8988T (cell line): ENCODE measurements around the gene BRAT1.

Experiments
- DNase-seq: peaks from one replicate; pipeline ENCODE4 v3.0.0; 2011

Gene BRAT1

DNA sequence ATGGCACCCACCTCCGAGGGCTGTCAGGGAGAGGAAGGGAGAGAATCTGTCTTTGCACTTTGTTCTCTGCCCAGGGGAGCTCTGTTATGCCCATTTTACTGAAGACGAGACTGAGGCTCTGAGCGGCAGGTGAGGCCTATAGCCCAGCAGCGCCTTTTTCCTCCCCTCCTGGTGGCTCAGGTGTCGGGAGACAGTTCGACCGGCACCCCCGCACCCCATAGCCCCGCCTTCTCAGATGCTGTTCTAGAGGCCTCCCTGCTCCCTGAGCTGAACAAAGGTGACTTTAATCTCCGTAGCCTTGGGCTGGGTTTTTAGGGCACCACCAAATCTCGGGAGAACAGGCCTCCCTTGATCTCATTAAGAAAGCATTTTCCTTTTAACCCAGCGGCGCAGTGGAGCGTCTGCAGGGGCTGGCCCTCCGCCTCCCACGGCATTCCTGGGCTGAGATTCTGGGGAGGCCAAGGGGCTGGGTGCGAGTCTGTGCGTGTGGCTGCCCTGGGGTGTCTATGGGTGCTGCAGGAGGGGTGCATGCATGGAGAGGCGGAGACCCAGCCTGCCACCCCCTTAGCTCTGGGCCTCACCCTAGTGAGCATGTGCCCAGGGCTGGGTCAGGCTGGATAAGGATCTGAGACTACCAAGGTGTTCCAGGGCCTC lies 32.4 kb downstream of the BRAT1 start:
- no peak for DNase-seq

DNA sequence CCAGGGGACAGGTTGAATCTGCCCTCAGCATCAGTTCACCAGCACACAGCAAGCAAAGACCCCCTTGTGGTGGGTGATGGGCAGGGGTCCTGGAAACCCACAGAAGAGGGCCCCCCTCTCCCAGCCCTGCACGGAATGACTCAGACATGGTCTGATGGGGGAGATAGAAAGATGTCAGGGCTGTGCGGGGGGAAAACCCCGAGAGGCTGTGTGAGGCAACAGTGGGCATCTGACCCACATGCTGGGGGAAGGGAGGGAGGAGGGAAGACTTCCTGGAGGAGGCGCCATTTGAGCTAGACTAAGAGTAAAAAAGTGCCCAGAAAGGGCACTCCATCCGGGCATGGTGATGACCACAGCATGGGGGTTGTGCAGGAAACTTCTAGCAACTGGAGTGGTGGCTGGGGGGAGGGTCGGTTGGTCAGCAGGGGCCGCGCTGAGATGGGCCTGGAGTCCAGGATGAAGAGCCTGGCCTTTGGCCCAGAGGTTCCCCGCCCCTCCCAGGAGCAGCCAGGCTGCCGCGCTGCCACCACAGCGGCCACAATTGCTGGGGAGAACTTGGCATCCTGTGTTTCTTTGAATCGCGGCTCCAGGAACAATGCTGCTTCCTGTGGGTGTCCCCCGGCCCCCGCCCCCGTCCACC lies 33.3 kb downstream of the BRAT1 start:
- no peak for DNase-seq

DNA sequence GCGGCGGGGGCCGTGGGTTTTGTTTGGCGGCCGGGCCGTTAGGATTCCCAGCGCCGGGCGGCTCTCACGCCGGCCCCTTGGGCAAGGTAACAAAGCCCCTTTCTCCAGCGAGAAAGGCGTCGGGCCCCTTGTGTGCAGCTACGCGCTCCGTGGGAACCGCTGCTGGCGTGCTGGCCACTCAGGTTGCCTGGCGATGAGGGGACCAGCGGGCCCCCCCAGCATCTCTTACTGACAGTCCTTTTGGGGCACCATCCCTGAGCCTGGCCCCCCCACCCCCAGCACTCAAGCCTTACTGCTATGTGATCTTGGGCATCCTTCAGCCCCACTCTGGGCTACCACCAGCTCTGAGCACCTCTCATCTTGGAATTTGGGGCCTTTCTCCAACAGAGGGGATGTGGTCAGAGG lies 34.0 kb downstream of the BRAT1 start:
- no peak for DNase-seq

DNA sequence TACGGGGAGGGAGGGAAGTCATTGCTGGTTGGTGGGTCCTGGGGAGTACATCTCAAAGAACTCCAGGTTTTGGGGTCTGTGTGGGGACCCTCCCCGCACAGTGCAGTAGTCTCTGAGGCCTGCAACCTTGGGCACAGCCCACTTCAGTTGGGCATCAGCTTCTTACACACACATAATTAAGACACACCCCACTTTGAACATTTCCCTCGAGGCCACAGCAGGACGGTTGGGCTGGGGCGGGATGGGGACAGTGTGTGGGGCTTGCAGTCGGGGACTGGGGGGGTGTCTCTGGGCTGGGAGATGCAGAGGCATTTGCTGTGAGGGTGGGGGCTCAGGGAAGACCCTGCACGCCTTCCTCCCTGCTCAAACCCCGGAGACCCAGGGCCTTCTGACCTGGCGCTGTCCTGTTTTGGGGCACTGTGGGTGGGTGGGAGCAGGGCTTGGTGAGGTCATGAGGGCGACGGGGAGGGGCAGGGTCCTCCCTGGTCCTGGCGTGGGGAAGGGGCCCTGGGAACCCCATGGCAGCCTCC lies 34.5 kb downstream of the BRAT1 start:
- DNase-seq, result no peak

DNA sequence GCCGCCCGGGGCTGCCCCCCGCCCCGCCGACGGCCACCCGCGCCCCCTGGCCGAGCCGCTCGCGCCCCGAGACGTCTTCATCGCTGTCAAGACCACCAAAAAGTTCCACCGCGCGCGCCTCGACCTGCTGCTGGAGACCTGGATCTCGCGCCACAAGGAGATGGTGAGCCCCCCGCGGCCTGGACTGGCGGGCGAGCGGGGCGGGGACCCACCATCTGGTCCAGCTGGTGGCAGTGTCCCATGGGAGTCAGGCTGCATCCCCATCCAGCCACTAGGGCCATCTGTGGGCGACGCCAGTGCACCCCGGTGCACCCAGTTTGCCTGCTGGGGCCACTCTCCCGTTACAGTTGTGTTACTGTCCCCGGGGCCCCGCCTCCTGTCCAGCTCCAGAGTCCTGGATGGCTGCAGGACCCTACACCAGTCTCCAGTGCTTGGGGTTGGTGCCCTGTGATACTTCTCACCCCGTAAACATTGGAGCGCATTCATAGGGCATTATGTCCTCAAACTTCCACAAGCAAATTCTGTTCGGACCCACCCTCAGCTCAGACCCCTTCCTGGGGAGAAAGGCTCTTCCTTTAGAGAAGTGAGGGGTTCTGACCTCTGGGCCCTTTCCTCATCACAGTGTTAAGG lies 35.1 kb downstream of the BRAT1 start:
- DNase-seq, result peak; percentile 83

DNA sequence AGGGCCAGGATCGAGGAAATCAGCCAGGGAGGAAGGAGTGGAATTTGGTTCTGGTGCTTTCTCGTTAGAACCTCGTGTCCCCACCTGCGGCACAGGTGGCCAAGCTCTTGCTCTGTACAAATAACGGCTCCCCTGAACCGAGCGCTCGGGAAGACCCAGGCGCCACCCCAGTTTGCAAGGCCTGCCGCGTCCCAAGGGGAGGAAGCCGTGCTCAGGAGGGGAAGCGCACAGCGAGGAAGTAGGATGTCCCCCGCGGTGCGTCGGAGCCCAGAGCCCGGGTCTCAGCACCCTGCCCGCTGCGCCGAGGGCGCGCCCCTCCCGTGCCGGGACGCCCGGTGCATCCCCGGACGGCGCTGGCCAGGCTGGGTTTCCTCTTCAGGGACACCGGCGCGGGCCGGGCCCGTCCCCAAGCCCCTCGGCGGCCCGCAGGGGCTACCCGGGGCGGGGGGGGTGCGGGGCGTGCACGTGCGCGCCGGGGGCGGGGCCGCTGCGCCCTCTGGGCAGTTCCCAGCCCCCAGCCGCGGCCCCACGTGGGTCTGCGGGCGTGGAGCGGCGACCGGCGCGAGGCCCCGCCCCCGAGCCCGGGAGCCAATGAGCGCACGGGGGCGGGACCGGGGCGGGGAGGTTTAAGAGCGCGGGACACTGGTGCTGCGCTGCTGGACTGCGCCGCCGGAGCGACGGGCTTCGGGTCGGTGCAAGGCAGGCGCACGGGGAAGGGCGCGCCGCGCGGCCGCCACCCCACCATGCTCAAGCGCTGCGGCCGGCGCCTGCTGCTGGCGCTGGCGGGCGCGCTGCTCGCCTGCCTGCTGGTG lies 36.0 kb downstream of the BRAT1 start, which contains the start of gene LFNG:
Gene LFNG, plus strand, starts transcription at position 656 of the 812 bp plus-strand sequence. Its CDS starts 88 bp downstream, at position 744.
- peak; percentile 97 for DNase-seq

DNA sequence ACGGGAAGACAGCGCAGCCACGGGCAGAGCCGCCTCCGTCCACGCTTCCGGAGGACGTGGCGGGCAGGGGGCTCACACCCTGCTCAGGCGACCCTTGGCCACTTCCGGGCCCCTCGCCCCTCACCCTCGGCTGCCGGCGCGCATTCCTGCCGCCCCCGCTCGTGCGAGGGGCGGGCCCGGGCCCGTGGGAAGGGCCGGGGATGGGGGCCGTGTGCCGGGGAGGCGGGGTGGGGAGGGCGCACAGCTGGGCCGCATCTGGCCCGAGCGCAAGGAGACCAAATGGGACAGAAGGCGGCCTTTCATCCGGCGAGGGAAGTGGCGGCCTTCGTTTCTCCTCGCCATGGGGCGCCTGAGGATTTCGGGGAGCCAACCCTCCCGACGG lies 36.6 kb downstream of the BRAT1 start:
- no peak for DNase-seq

DNA sequence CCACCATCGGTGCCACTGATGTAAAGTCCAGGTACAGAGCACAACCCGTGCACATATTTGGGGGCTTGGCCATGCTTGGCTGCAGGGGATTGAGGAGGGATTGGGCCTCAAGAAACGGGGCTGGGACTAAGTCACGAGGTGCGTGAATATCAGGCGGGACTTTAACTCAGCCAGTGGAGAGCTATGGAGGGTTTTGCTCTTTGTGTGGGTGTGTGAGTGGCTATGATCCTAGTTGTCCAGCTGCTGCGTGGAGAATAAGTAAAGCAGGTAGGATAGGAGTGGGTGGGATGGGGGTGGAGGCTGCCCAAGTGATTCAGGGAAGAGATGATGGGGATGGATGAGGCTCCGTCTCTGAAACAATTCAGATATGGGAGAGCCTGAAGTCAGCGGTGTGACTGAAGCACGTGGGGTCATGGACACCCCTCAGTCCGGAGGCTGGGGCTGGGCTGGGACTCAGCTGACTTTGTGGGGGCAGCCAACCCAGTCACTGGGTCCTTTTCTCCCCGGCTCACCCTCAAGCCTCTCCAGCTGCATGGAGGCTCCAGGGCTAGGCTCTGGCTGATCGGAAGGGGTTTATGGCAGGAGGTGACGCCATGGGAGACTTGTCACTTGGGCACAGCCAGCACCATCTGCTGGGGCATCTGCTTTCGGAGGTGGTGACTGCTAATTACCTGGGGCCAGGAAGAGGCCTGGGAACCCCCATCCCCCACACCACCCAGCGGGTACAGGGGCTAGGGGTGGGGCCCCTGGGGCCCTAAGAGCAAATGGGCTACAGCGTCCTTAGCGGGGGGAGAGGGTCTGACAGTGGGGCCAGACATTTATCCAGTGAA lies 37.4 kb downstream of the BRAT1 start:
- DNase-seq, result no peak

DNA sequence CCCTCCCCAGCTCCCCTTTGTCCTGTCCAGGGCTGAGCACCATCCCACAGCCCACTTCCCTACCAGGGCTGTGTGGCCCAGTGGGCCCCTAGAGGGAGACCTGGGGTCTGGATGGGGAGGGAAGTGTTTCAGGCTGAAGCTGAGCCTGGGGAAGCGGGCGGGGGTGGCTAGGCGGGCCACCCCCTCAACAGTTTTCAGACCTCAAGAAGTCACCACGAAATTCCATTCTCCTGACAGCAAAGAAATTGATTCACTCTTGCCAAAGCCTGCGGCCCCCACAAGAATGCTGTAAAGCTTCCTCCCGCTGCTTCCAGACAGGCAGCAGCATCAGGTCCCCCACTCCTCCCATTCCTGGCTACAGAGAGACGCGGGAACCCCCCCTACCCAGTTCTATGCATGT lies 38.3 kb downstream of the BRAT1 start:
- DNase-seq, result peak; percentile 76

DNA sequence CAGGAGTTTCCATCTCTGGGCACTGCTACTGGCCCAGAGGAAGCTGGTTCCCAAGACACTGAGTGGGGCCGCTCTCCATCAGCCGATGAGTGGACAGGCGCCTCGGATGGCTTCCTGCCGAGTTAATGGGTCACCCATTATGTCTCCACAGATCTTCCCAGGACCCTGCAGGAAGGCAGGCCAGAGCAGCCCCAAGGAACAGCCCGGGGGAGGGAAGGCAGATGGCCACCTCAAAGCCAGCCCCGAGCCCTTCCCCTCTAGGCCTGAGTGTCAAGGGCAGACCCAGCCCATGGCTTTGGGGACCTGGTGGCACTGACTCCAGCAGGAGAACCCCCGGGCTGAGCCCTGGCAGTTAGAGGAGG lies 39.1 kb downstream of the BRAT1 start:
- no peak for DNase-seq

DNA sequence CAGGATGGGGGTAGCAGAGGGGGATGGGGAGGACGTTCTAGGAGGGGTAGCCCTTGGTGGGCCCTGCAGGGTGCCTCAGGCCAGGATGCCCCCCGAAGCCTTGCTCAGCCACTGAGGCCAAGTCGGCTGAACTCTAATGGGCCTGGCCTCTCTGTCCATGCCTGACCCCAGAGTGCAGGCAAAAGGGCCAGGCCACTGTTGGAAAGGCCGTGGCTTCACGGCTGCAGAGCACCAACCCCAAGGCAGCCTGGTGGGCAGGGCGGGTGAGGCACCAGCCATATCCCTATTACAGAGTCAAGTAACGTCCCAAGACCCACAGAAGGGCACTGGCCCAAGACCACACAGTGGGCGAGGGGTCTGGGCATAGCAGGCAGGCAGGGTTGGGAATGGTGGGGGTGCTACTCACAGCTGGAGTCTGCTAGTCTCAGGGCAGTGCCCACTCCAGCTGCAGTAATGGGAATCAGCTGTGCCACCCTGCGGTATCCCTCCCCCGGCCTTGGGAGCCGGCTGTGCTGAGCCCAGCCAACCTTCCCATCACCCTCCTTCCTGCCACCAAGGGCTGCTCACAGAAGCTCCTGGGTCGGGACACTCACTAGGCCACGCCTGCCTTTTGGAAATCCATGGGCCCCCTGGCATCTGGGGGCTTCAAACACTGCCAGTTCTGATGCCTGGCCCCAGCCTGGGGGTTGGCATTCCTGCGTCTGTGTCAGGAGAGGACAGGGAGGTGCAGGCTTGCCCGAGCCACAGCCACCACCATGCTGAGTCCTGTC lies 39.7 kb downstream of the BRAT1 start:
- DNase-seq, result no peak

DNA sequence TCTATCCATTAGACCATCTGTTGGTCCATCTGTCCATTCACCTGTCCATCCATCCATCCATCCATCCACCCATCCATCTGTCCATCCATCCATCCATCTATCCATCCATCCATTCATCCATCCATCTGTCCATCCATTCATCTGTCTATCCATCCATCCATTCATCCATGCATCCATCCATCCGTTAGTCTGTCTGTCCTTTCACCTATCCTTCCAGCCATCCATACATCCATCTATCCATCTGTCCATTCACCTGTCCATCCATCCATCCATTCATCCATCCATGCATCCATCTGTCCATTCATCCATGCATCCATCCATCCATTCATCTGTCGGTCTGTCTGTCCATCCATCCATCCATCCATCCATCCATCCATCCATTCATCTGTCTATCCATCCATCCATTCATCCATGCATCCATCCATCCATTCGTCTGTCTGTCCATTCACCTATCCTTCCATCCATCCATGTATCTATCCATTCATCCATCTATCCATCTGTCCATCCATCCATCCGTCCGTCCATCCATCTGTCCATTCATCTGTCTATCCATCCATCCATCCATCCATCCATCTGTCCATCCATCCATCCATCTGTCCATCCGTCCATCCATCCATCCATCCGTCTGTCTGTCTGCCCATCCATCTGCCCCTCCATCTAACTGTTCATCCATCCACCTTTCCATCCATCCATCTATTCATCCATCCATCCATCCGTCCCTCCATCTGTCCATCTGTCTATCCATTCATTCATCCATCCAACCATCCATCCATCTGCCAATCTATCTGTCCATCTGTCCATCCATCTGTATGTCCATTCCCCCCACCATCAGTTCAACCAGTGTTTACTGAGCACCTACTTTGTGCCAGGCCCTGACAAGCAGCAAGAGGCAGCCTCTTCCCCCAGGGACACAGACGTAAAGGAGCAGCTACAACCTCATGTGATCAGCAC lies 40.6 kb downstream of the BRAT1 start:
- no peak for DNase-seq

DNA sequence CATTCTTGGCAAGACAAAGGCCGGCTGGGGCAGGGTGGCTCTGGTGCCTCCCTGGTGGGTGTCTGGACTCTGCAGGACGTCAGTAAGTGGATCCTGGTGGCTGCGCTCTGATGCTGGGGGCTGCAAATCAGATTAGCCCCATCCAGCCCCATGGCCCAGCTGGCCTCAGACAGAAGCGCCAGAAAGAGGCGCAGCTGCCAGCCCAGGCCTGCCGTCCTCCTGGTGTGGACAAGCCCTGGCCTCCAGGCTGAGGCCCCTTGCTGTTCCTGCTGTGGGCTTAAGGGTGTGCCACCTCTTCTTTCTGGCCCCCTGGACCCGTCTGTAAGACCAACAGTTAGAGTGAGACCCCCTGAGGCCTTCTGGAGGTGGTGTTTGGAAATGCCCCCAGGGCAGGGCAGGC lies 41.6 kb downstream of the BRAT1 start:
- no peak for DNase-seq

DNA sequence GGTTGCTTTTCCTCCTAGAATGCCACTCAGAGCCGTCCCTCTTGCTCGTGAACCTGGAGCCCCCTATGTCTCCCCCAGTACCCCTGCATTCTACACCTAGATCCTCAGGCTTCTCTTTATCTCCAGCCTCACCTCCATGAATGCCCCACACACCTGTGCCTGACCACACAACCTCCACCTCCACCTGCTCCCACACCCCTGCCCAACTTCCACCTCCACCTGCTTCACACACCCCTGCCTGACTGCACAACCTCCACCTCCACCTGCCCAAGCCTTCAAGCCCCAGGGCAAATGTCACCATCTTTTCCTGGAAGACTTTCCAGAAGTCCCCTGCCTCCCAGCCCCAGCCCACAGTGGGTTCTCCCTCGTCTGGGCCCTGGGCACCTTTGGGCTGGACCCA lies 42.6 kb downstream of the BRAT1 start:
- no peak for DNase-seq

DNA sequence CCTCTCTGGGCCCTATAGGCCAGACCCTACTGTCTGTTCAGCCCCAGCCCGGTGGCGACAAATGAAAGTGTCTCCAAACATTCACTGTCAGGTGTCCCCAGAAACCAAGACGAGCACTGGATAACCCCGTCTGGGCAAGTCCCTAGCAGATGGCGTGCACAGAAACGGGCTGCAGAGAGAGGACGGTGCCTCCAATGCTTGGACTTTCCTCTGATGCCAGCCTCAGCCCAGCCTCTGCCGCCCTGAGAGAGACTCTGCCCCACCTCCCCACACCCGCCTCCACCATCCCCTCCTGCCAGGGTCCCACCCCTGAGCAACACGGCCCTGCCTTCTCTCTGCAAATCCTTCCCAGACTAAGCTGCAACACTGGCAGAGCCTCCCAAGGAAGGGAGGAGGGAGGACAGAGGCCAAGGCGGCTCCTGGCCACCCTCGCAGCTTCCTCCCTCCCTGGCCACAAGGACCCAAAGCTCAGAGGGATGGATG lies 43.1 kb downstream of the BRAT1 start:
- DNase-seq, result no peak

DNA sequence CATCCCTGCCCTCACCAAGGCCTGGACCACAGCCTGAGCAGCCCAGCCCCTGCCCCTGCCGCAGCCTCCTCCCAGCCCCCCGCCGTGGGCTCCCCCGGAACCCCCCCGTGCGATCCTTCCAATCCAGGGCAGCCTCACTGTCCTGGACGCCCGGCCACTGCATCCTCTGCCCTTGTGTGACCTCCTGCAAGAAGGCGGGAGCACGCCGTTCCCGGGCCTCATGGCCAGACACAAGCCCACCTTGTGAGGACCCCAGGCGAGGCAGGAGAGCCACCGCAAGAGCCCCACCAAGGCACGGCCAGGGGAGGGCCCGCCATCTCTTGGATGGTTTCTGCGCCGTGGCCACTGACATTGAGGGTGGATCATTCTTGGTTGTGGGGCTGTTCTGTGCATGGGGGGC lies 43.6 kb downstream of the BRAT1 start:
- DNase-seq, result no peak

DNA sequence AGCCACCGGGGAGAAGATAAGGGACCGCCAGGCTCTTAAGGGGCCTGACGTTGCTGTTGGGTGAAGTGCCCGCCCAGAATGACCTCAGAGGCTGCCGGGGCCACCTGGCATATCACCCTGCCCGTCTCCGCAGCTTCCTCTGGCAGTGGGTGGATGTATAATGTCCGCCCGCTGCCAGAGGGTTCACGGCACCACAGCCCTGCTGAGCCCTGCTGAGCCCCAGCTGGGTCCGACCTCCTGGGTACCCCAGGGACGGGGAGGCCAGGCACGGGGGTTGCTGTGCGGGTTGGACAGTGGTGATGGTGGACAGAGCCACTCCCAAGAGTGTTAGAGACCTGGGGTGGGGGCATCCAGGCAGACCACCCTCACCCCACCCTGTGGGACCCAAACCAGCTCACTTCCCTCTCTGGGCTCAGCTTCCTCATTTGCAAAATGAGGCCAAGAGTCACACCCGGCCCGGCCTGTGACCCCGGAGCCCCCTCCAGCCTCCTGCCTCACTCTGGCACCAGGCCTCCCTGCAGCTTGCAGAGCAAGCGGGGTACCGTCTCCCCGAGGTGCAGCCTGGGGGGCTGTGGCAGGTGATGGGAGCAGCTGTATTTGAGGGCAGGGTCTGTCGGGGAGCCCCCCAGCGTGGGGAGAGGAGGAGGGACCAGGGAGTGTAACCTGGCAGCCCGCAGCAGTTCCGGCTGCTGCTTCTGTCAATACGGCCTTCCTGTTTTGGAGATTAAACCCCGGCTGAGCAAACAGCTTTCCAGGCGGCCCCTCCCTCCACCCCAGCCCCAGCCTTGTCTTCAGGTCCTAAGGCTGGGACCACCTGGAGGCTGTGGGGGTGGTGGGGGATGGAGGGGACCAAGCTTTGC lies 44.2 kb downstream of the BRAT1 start:
- no peak for DNase-seq

DNA sequence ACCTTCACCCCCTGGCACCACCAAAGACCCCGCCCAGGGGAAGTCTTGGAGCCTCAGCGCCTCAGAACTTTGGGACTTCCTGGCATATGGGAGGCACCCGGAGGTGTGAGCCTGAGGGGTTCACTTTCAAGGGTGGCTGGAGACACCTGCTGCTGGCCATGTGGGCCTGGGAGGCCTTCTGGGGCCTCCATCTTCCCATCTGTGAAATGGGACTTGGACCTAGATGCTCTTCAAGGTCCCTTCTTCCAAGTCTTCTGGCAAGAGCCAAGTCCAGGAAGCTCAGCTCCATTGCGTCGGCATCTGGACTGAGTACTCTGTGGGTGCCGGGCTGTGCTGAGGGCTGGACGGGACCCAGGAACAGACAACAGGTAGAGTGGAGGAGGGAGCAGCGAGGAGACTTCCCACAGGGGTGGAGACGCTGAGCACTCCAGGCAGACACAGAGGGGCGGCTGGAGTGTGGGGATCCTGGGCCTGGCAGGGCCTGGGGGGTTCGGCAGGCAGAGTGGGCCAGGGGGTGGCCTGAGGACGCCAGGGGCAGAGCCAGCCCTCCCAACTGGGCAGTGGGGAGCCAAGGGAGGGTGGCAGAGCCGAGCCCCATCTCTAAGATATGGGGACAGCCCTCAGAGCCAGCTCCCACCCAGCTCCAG lies 45.1 kb downstream of the BRAT1 start:
- DNase-seq, result no peak
